ENCODE measurements around the gene APBB1.

GRCh38 chr11:6351782-6352382 lies 67.0 kb downstream of the APBB1 start:
- TF ChIP-seq CTCF (IDR thresholded peaks at IDR 0.05) (no peak), POLR2AphosphoS5 (IDR thresholded peaks at IDR 0.05) (no peak), POLR2A (IDR thresholded peaks at IDR 0.05) (no peak), EP300 (IDR thresholded peaks at IDR 0.05) (no peak)

Data from stomach (tissue), 4 donors.